ENCODE results near the gene FRAS1. TPM values are rescaled to one million over a fixed set of nuclear protein-coding genes. Genes with fewer than 3 reads are reported as not detected.

FRAS1 gene
- total and polyA plus RNA-seq, 12 donors = 0.20 to 2.3 (median 0.84) TPM

- DNase-seq = no peak
- TF ChIP-seq, protein P1, sequence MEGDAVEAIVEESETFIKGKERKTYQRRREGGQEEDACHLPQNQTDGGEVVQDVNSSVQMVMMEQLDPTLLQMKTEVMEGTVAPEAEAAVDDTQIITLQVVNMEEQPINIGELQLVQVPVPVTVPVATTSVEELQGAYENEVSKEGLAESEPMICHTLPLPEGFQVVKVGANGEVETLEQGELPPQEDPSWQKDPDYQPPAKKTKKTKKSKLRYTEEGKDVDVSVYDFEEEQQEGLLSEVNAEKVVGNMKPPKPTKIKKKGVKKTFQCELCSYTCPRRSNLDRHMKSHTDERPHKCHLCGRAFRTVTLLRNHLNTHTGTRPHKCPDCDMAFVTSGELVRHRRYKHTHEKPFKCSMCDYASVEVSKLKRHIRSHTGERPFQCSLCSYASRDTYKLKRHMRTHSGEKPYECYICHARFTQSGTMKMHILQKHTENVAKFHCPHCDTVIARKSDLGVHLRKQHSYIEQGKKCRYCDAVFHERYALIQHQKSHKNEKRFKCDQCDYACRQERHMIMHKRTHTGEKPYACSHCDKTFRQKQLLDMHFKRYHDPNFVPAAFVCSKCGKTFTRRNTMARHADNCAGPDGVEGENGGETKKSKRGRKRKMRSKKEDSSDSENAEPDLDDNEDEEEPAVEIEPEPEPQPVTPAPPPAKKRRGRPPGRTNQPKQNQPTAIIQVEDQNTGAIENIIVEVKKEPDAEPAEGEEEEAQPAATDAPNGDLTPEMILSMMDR (IDR thresholded peaks at IDR 0.05) = no peak
- intact Hi-C loops (cut with DNase I) = no loop called here
- 72 to 85% (median 74%) methylated on average over 3 of the region's 3 CpGs for WGBS, 4 donors
- no peaks in the 10 kb centered on the region for H3K27me3 ChIP-seq
- no peaks in the 10 kb centered on the region for H3K9me3 ChIP-seq (replicated peaks in 1 of 3)
- no peak overlapping the region for H3K27ac ChIP-seq
- H3K4me1 ChIP-seq (replicated peaks in 1 of 2) = no peaks in the 10 kb centered on the region
- no peak overlapping the region for H3K4me3 ChIP-seq
- H3K36me3 ChIP-seq (replicated peaks in 1 of 2) = no peaks in the 10 kb centered on the region
Measured at GRCh38 chr4:78476108-78476704, 419.1 kb downstream of the FRAS1 start.

- WGBS, 4 donors = 0 to 53% (median 6%) methylated on average over 1 of the region's 1 CpG
- intact Hi-C loops (cut with DNase I) = no loop called here
- Histone ChIP-seq H3K27ac (no peak overlapping the region), H3K27me3 (no peaks in the 10 kb centered on the region), H3K9me3 (replicated peaks in 1 of 3) (no peaks in the 10 kb centered on the region), H3K4me1 (replicated peaks in 1 of 2) (no peaks in the 10 kb centered on the region), H3K4me3 (no peak overlapping the region), H3K36me3 (replicated peaks in 1 of 2) (no peaks in the 10 kb centered on the region)
- TF ChIP-seq POLR2A (IDR thresholded peaks at IDR 0.05) = no peak
- TF ChIP-seq, protein P1 (IDR thresholded peaks at IDR 0.05) = no peak
- no peak for DNase-seq
Measured at GRCh38 chr4:78477276-78477675, 420.2 kb downstream of the FRAS1 start.

GRCh38 chr4:78478523-78478922 is 421.4 kb downstream of the FRAS1 start:
- no peak for DNase-seq
- Histone ChIP-seq H3K27me3 (no peaks in the 10 kb centered on the region), H3K4me3 (no peak overlapping the region), H3K4me1 (replicated peaks in 1 of 2) (no peaks in the 10 kb centered on the region), H3K9me3 (replicated peaks in 1 of 3) (no peaks in the 10 kb centered on the region), H3K36me3 (replicated peaks in 1 of 2) (no peaks in the 10 kb centered on the region), H3K27ac (no peak overlapping the region)
- TF ChIP-seq, protein P1 (IDR thresholded peaks at IDR 0.05) = no peak
- no peak for TF ChIP-seq POLR2A (IDR thresholded peaks at IDR 0.05)
- intact Hi-C loops (cut with DNase I) = no loop called here

- no peaks in the 10 kb centered on the region for H3K27me3 ChIP-seq
- no peaks in the 10 kb centered on the region for H3K4me1 ChIP-seq (replicated peaks in 1 of 2)
- intact Hi-C loops (cut with DNase I) = no loop called here
- no peaks in the 10 kb centered on the region for H3K9me3 ChIP-seq (replicated peaks in 1 of 3)
- DNase-seq = no peak
- H3K27ac ChIP-seq = no peak overlapping the region
- no peaks in the 10 kb centered on the region for H3K36me3 ChIP-seq (replicated peaks in 1 of 2)
- no peak overlapping the region for H3K4me3 ChIP-seq
- 76 to 100% (median 94%) methylated on average over 1 of the region's 1 CpG for WGBS, 4 donors
- TF ChIP-seq POLR2A (IDR thresholded peaks at IDR 0.05) = no peak
- TF ChIP-seq, protein P1 (IDR thresholded peaks at IDR 0.05) = no peak
Measured at GRCh38 chr4:78480286-78480685, 423.2 kb downstream of the FRAS1 start.
